Liver (tissue), 9 donors: ENCODE data around the gene ZNF705A. TPM values are rescaled to one million over a fixed set of nuclear protein-coding genes. Genes with fewer than 3 reads are reported as not detected.

Source experiments
- DNase-seq: peaks from one replicate; pipeline ENCODE4 v3.0.0-alpha.2; 2017; ENCODE audit warnings: low spot score
- H3K27ac ChIP-seq, 2 donors: one replicate each; pipeline ENCODE4 v1.7.0; 2013; ENCODE audit warnings: inconsistent platforms in 2 of 2, low read length in 2 of 2, control low read depth in 1 of 2, low read depth in 1 of 2, mild to moderate bottlenecking in 1 of 2
- H3K27me3 ChIP-seq, 4 donors: one replicate each; pipeline versions ENCODE4 v1.6.1 to v1.7.0; 2013; ENCODE audit warnings: low read length in 3 of 4, inconsistent platforms in 1 of 4, mild to moderate bottlenecking in 1 of 4, moderate library complexity in 1 of 4; ENCODE audit not compliant: control insufficient read depth in 4 of 4, insufficient read depth in 4 of 4
- H3K36me3 ChIP-seq, 4 donors: one replicate each; pipeline versions ENCODE4 v1.6.1 to v1.7.0; 2013; ENCODE audit warnings: low read length in 3 of 4, mild to moderate bottlenecking in 3 of 4, low read depth in 1 of 4, moderate library complexity in 1 of 4; ENCODE audit not compliant: control insufficient read depth in 4 of 4, insufficient read depth in 3 of 4
- H3K4me1 ChIP-seq, 4 donors: one replicate each; pipeline versions ENCODE4 v1.6.1 to v1.7.0; 2013; ENCODE audit warnings: low read length in 3 of 4, mild to moderate bottlenecking in 3 of 4, moderate library complexity in 1 of 4; ENCODE audit not compliant: control insufficient read depth in 4 of 4, insufficient read depth in 4 of 4
- H3K4me3 ChIP-seq, 3 donors: one replicate each; pipeline versions ENCODE4 v1.6.1 to v1.7.0; 2013; ENCODE audit warnings: low read length in 3 of 3, control low read depth in 1 of 3, low read depth in 1 of 3, mild to moderate bottlenecking in 1 of 3
- H3K9ac ChIP-seq, 2 donors: one replicate each; pipeline ENCODE4 v1.7.0; 2013; ENCODE audit warnings: low read length in 2 of 2, mild to moderate bottlenecking in 2 of 2, moderate library complexity in 2 of 2, control low read depth in 1 of 2, low read depth in 1 of 2
- H3K9me3 ChIP-seq, 4 donors: one replicate each; pipeline versions ENCODE4 v1.6.1 to v1.7.0; 2013; ENCODE audit warnings: low read length in 3 of 4; ENCODE audit not compliant: control insufficient read depth in 4 of 4
- ATF3 ChIP-seq: IDR thresholded peaks from 2 replicates; pipeline ENCODE4 v1.6.1; 2016; ENCODE audit warnings: antibody characterized with exemption
- CTCF ChIP-seq: fragments of 150-350 bp; IDR thresholded peaks from 2 replicates; pipeline ENCODE4 v1.5.1; 2017; ENCODE audit warnings: improper control_type of control experiment, low read depth, low read length; ENCODE audit not compliant: missing input control
- EGR1 ChIP-seq, 2 donors: IDR thresholded peaks; 2 replicates each; pipeline ENCODE4 v1.6.1; 2016 to 2018; ENCODE audit warnings: antibody characterized with exemption in 2 of 2, low read depth in 2 of 2
- FOXA1 ChIP-seq: IDR thresholded peaks from 2 replicates; pipeline ENCODE4 v1.6.1; 2016; ENCODE audit warnings: antibody characterized with exemption
- FOXA2 ChIP-seq: IDR thresholded peaks from 2 replicates; pipeline ENCODE4 v1.6.1; 2016; ENCODE audit warnings: antibody characterized with exemption
- GABPA ChIP-seq, 2 donors: IDR thresholded peaks in 1 of 2; conservative IDR thresholded peaks in 1 of 2; 2 replicates each; pipeline ENCODE4 v1.6.1; 2016; ENCODE audit warnings: antibody characterized with exemption in 2 of 2, mild to moderate bottlenecking in 1 of 2, moderate library complexity in 1 of 2
- HNF4A ChIP-seq, 2 donors: conservative IDR thresholded peaks; 2 replicates each; pipeline ENCODE4 v1.6.1; 2016; ENCODE audit warnings: antibody characterized with exemption in 2 of 2, mild to moderate bottlenecking in 2 of 2
- HNF4G ChIP-seq: IDR thresholded peaks from 2 replicates; pipeline ENCODE4 v1.6.1; 2016; ENCODE audit warnings: antibody characterized with exemption
- JUND ChIP-seq, 2 donors: IDR thresholded peaks; 2 replicates each; pipeline ENCODE4 v1.6.1; 2016; ENCODE audit warnings: antibody characterized with exemption in 2 of 2
- MAX ChIP-seq: IDR thresholded peaks from 2 replicates; pipeline ENCODE4 v1.6.1; 2016; ENCODE audit warnings: antibody characterized with exemption
- NR2F2 ChIP-seq: IDR thresholded peaks from 2 replicates; pipeline ENCODE4 v1.6.1; 2016; ENCODE audit warnings: antibody characterized with exemption
- RAD21 ChIP-seq, 2 donors: IDR thresholded peaks; 2 replicates each; pipeline ENCODE4 v1.6.1; 2016; ENCODE audit warnings: antibody characterized with exemption in 2 of 2, mild to moderate bottlenecking in 2 of 2
- REST ChIP-seq: IDR thresholded peaks from 2 replicates; pipeline ENCODE4 v1.6.1; 2016; ENCODE audit warnings: antibody characterized with exemption, mild to moderate bottlenecking
- RXRA ChIP-seq, 2 donors: IDR thresholded peaks; 2 replicates each; pipeline ENCODE4 v1.6.1; 2017 to 2018; ENCODE audit warnings: antibody characterized with exemption in 2 of 2, mild to moderate bottlenecking in 1 of 2
- SP1 ChIP-seq: IDR thresholded peaks from 2 replicates; pipeline ENCODE4 v1.6.1; 2018; ENCODE audit warnings: antibody characterized with exemption, mild to moderate bottlenecking
- TAF1 ChIP-seq: conservative IDR thresholded peaks from 2 replicates; pipeline ENCODE4 v1.6.1; 2016; ENCODE audit warnings: antibody characterized with exemption, mild to moderate bottlenecking
- YY1 ChIP-seq: IDR thresholded peaks from 2 replicates; pipeline ENCODE4 v1.6.1; 2016; ENCODE audit warnings: antibody characterized with exemption, mild to moderate bottlenecking
- ZBTB33 ChIP-seq: IDR thresholded peaks from 2 replicates; pipeline ENCODE4 v1.6.1; 2016; ENCODE audit warnings: antibody characterized with exemption
- WGBS: extraction: QIAGEN DNeasy Blood & Tissue Kit; methylation state at CpG from one replicate; pipeline ENCODE4 v1.1.7; 2013; 5-methylcytosine and 5-hydroxymethylcytosine counted together
- polyA plus RNA-seq, 2 donors: library from polyadenylated mRNA; stranded (reverse) in 1 of 2; unstranded in 1 of 2; fragments of 200-250 nt in 1 of 2; fragments of >200 nt in 1 of 2; fragmentation: Nextera tagmentation in 1 of 2; extraction: Ambion mirVana in 1 of 2; gene quantifications; one replicate each; pipeline versions ENCODE4 v1.2.1 to v1.2.3, GENCODE V29; 2013 to 2015
- total RNA-seq, 2 donors: library from RNA; depleted of rRNA; stranded (reverse); fragments of >200 nt; gene quantifications; one replicate each; pipeline ENCODE4 v1.2.3, GENCODE V29; 2014
- donor health status: healthy.
- donor health status: healthy.
- donor health status: healthy.
- donor health status: healthy.
- donor health status: healthy.

The ZNF705A gene
- total and polyA plus RNA-seq, 4 donors: not detected

- Histone ChIP-seq H3K9me3 (peaks cover 0 to 2% (median 0%) of the 10 kb centered on the region in 4 donors), H3K36me3 (no peaks in the 10 kb centered on the region), H3K27ac (no peak overlapping the region), H3K4me1 (no peaks in the 10 kb centered on the region), H3K27me3 (peaks cover 0 to 5% (median 0%) of the 10 kb centered on the region in 4 donors), H3K4me3 (no peak overlapping the region), H3K9ac (no peak overlapping the region)
- 59% methylated on average over 19 of the region's 19 CpGs for WGBS
- DNase-seq: no peak
- TF ChIP-seq ZBTB33 (no peak), RAD21 (IDR thresholded peaks at IDR 0.05) (no peak), FOXA2 (no peak), EGR1 (IDR thresholded peaks at IDR 0.05; ENCODE audit: low read depth in 2 of 2) (no peak), HNF4A (conservative IDR thresholded peaks at IDR 0.05) (no peak), NR2F2 (no peak), MAX (no peak), SP1 (no peak), ATF3 (no peak), RXRA (IDR thresholded peaks at IDR 0.05) (no peak), REST (no peak), TAF1 (no peak), YY1 (no peak), JUND (IDR thresholded peaks at IDR 0.05) (no peak), FOXA1 (no peak), GABPA (IDR thresholded peaks at IDR 0.05 in 1 of 2, conservative IDR thresholded peaks at IDR 0.05 in 1 of 2) (no peak), CTCF (no peak), HNF4G (no peak)
Observed at GRCh38 chr12:8145754-8146441, 10.9 kb upstream of the ZNF705A start.
